ENCODE measurements around the gene GNA12.

GNA12 gene

GRCh38 chr7:2814946-2815874 lies 28.9 kb downstream of the GNA12 start:
- DNase-seq = no peak

GRCh38 chr7:2814186-2814945 lies 29.7 kb downstream of the GNA12 start:
- DNase-seq = no peak

DNA sequence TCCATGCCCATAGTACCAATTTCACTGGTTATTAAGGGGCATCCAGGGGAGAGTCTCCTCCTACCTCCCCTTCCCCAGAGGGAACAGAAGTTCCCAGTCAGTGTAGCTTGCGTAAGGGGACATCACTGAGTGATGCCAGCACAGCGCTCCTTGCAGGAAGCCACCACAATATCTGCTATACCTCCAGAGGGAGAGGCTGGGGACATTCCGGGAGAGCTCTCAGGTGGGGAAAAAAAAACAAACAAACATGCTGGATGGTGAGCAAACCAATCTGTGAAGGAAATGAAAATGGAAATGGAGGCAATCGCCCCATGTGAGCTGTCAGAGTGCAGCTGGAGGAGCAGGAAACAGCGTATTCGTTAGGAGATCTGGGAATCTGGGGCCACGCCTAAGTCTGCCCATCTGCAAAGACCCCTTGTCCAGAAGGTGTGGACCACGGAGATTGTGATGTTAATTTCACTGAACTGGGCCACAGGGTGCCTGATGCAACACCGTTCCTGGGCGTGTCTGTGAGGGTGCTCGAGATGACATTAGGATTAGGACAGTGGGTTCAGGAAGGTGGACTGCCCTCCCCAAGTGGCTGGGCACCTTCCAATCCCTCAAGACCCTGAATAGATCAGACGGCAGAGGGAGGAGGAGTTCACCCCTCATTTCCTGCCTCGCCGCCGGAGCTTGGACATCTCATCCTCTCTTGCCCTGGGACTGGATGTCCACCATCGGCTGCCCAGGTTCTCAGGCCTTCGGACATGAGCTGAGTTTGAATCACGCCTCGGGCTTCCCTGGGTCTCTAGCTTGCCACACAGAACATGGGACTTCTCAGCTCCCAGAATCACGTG lies 30.5 kb downstream of the GNA12 start:
- DNase-seq = no peak

DNA sequence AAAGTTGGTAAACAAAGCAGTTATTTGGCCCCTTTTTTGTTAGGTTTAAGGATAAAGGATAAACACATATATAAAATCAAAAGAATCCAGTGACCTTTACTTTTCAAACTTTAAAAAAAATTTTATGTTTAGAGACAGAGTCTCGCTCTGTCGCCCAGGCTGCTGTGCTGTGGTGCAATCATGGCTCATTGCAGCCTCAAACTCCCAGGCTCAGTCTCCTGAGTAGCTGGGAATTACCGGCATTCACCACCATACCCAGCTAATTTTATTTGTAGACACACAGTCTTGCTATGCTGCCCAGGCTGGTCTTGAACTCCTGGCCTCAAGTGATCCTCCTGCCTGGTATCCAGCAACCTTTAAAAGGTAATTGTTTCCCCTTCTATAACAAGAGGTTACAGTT lies 31.3 kb downstream of the GNA12 start:
- no peak for DNase-seq

GRCh38 chr7:2812114-2812487 lies 32.0 kb downstream of the GNA12 start:
- no peak for DNase-seq

- no peak for DNase-seq
Measured at GRCh38 chr7:2811476-2812113, 32.5 kb downstream of the GNA12 start.

DNA sequence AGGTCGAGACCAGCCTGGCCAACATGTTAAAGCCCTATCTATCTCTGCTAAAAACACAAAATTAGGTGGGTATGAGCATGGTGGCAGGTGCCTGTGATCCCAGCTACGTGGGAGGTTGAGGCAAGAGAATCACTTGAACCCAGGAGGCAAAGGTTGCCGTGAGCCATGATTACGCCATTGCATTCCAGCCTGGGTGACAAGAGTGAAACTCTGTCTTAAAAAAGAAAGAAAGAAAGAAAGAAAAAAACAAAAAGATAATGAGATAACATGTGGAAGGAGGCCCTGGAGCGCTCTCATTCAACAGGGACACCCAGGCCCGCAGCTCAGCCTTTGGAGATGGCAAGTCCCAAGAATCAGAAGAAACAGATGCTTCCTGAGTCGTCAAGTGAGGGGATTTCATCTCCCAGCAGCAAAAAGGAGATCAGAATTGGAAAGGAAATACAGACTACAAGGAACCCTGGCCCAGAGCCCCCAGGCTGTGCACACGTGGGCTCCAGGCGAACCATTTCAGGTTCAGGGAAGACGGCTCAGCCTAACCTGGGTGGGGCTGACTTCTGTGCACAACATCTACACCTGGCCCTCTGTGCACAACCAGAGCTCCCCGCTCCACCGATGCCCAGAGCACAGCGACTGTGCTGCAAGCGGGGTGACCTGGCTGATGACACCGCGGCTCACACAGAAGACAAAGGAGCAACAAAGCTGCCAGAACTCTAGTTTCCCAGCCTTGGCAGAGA lies 33.3 kb downstream of the GNA12 start:
- no peak for DNase-seq

DNA sequence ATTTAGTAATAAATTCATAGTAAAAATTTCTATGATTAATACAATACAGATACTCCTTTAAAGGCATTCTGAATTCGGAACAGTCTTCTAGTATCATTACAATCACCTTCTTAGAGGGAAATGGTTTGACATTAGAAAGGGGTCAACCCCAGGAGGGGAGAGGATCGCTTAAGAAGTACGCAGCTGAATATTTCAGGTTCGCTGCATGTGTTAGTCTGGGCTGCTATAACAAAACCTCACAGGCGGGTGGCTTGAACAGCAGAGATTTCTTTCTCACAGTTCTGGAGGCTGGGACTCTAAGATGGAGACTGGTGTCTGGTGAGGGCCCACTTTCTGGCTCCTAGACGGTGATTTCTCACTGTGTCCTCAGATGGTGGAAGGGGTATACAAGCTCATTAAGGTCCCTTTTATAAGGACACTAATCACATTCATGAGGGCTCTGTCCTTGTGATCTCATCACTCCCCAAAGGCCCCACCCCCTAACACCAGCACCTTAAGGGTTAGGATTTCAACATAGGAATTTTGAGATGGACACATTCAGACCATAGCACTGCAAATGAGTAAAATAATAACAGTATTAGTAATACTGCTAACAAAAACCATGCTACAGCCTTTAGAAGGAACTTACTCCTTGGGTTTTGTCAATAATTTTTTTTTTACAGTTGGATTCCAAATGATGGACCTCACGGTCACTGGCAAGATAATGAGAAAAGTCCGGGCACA lies 34.0 kb downstream of the GNA12 start:
- DNase-seq = no peak

- no peak for DNase-seq
Measured at GRCh38 chr7:2808891-2809665, 35.0 kb downstream of the GNA12 start.

GRCh38 chr7:2807845-2808772 lies 36.0 kb downstream of the GNA12 start:
- DNase-seq = no peak

DNA sequence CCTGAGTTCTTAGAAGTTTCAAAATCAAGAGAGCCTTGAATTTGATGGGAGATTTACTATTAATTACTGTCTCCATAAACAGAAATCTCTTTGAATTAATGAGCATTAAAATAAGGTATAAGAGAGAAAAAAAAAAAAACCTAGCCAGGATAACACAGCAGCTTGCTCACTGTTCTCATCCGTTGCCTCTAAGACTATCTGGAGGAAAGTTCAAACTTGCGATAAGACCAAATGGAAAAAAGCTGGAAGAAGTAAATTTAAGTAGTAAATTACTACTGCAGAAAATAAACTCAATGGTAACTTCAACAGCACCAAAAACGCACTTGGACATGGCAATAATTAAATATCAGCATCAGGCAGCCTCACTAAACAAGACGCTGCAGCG lies 36.7 kb downstream of the GNA12 start:
- DNase-seq = no peak

DNA sequence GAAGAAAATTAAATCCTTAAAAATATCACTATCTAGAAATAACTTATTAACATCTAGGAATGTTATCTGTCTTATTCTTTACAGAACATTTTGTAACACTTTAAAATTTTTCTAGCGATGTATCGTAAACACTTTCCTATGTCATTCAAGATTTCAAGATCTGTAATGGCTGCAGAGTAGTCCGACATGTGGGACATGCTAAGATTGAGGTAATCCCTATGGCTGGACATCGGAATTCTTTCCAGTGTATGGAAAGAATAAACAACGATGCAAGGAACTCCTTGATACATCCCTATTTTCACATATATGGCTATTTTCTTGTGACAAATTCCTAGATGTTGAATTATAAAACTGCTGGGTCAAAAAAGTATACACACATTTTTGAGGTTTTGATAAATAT lies 37.5 kb downstream of the GNA12 start:
- no peak for DNase-seq

GRCh38 chr7:2805213-2805944 lies 38.7 kb downstream of the GNA12 start:
- no peak for DNase-seq

GRCh38 chr7:2804227-2804763 lies 39.8 kb downstream of the GNA12 start:
- no peak for DNase-seq

- DNase-seq = no peak
Measured at GRCh38 chr7:2803755-2804154, 40.4 kb downstream of the GNA12 start.

DNA sequence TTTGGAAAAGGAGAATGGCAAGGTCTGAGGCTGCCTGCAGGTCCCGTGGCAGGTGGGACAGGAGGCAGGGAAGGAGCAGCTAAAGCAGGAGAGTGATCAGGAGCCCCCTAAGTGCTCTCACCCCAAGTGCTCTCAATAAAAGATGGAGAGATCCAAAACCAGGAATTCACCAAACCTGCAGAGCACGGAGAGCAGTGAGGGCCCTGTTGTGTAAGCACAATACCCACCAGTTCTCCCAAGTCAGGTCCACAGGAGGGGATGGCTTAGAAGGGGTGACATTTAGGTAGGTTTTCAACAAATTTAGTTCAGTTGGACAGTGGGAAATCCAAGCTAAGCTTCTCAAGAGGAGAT lies 40.8 kb downstream of the GNA12 start:
- DNase-seq = no peak

GRCh38 chr7:2802504-2803341 lies 41.4 kb downstream of the GNA12 start:
- no peak for DNase-seq

- DNase-seq = no peak
Measured at GRCh38 chr7:2802101-2802500, 42.0 kb downstream of the GNA12 start.
